Measurements from ENCODE around the gene M1AP. TPM values are rescaled to one million over a fixed set of nuclear protein-coding genes. Genes with fewer than 3 reads are reported as not detected.
"Not testable (repeated sequence)": the region's sequence is repeated elsewhere in the genome, so short reads cannot be mapped to it uniquely, and the experiment has no call there.

Gene M1AP
- total RNA-seq, 2 experiments from 2014 or later, result not detected

GRCh38 chr2:74646834-74647482, 1.2 kb downstream of the M1AP start:
- Mint-ChIP-seq H3K36me3 (ENCODE audit: low read depth) (no peaks in the 10 kb centered on the region), H3K4me3 (no peak overlapping the region), H3K4me1 (ENCODE audit: low read depth) (peaks cover 2% of the 10 kb centered on the region), H3K9me3 (ENCODE audit: insufficient read depth) (no peaks in the 10 kb centered on the region), H3K27me3 (ENCODE audit: low read depth) (peaks cover 32% of the 10 kb centered on the region), H3K27ac (no peak overlapping the region)
- ChIA-PET POLR2A (no interaction called here), CTCF (interaction anchor here (0.7 kb wide), 1 partner anchor 63 kb away, joined by 3 read pairs; no protein-coding TSS in a partner anchor)
- DNase-seq (no peak), ATAC-seq (no peak)

- Mint-ChIP-seq H3K27me3 (ENCODE audit: low read depth) (peaks cover 32% of the 10 kb centered on the region), H3K36me3 (ENCODE audit: low read depth) (no peaks in the 10 kb centered on the region), H3K27ac (no peak overlapping the region), H3K9me3 (ENCODE audit: insufficient read depth) (no peaks in the 10 kb centered on the region), H3K4me1 (ENCODE audit: low read depth) (peaks cover 2% of the 10 kb centered on the region), H3K4me3 (no peak overlapping the region)
- DNase-seq (no peak), ATAC-seq (no peak)
- ChIA-PET CTCF (interaction anchor here (0.7 to 1.3 kb wide), 2 partner anchors 60 to 62 kb away, joined by 3 read pairs; no protein-coding TSS in a partner anchor), POLR2A (no interaction called here)
These were observed 1.9 kb downstream of the M1AP start for GRCh38 chr2:74646201-74646600.

- ATAC-seq (no peak), DNase-seq (no peak)
- Mint-ChIP-seq H3K27ac (no peak overlapping the region), H3K4me3 (no peak overlapping the region), H3K36me3 (ENCODE audit: low read depth) (no peaks in the 10 kb centered on the region), H3K9me3 (ENCODE audit: insufficient read depth) (no peaks in the 10 kb centered on the region), H3K27me3 (ENCODE audit: low read depth) (peaks cover 24% of the 10 kb centered on the region), H3K4me1 (ENCODE audit: low read depth) (peaks cover 2% of the 10 kb centered on the region)
- POLR2A ChIA-PET, result no interaction called here
- CTCF ChIA-PET, result interaction anchor here (0.6 to 1.3 kb wide), 2 partner anchors 60 to 882 kb away, joined by 3 read pairs; no protein-coding TSS in a partner anchor
These were observed 2.8 kb downstream of the M1AP start for GRCh38 chr2:74645344-74645743.

GRCh38 chr2:74639550-74639949, 8.6 kb downstream of the M1AP start:
- ChIA-PET POLR2A (no interaction called here), CTCF (interaction anchor here (1.5 kb wide), 1 partner anchor 368 kb away, joined by 3 read pairs; no protein-coding TSS in a partner anchor)
- peaks cover 29% of the 10 kb centered on the region for H3K27me3 Mint-ChIP-seq (ENCODE audit: low read depth)
- H3K4me1 Mint-ChIP-seq (ENCODE audit: low read depth), result no peaks in the 10 kb centered on the region
- no peak overlapping the region for H3K27ac Mint-ChIP-seq
- H3K9me3 Mint-ChIP-seq (ENCODE audit: insufficient read depth), result no peaks in the 10 kb centered on the region
- no peak overlapping the region for H3K4me3 Mint-ChIP-seq
- ATAC-seq, result no peak
- DNase-seq, result no peak
- H3K36me3 Mint-ChIP-seq (ENCODE audit: low read depth), result no peaks in the 10 kb centered on the region

- no peaks in the 10 kb centered on the region for H3K9me3 Mint-ChIP-seq (ENCODE audit: insufficient read depth)
These were observed 15.2 kb downstream of the M1AP start for GRCh38 chr2:74632939-74633312.

GRCh38 chr2:74632209-74632938, 15.8 kb downstream of the M1AP start:
- H3K36me3 Mint-ChIP-seq (ENCODE audit: low read depth), result no peaks in the 10 kb centered on the region
- H3K9me3 Mint-ChIP-seq (ENCODE audit: insufficient read depth), result no peaks in the 10 kb centered on the region
- H3K27me3 Mint-ChIP-seq (ENCODE audit: low read depth), result peaks cover 32% of the 10 kb centered on the region
- no peaks in the 10 kb centered on the region for H3K4me1 Mint-ChIP-seq (ENCODE audit: low read depth)
- DNase-seq (no peak), ATAC-seq (no peak)
- no peak overlapping the region for H3K27ac Mint-ChIP-seq
- POLR2A ChIA-PET, result no interaction called here
- no peak overlapping the region for H3K4me3 Mint-ChIP-seq
- CTCF ChIA-PET, result interaction anchor here (0.7 kb wide), 1 partner anchor 1659 kb away, joined by 3 read pairs; no protein-coding TSS in a partner anchor

More at GRCh38 chr2:74632939-74633312, 15.2 kb downstream of the M1AP start:
- Mint-ChIP-seq H3K4me3 (no peak overlapping the region), H3K27ac (no peak overlapping the region), H3K4me1 (ENCODE audit: low read depth) (no peaks in the 10 kb centered on the region), H3K36me3 (ENCODE audit: low read depth) (no peaks in the 10 kb centered on the region), H3K27me3 (ENCODE audit: low read depth) (peaks cover 32% of the 10 kb centered on the region)
- no peak for ATAC-seq
- POLR2A ChIA-PET, result no interaction called here
- CTCF ChIA-PET, result no interaction called here
- no peak for DNase-seq

GRCh38 chr2:74630454-74630853, 17.7 kb downstream of the M1AP start:
- H3K27ac Mint-ChIP-seq; H3K36me3 Mint-ChIP-seq (ENCODE audit: low read depth); H3K4me3 Mint-ChIP-seq; POLR2A ChIA-PET; DNase-seq; CTCF ChIA-PET; H3K4me1 Mint-ChIP-seq (ENCODE audit: low read depth); ATAC-seq; H3K9me3 Mint-ChIP-seq (ENCODE audit: insufficient read depth): not testable (repeated sequence)
- peaks cover 19% of the 10 kb centered on the region for H3K27me3 Mint-ChIP-seq (ENCODE audit: low read depth)

- H3K4me1 Mint-ChIP-seq (ENCODE audit: low read depth), result no peaks in the 10 kb centered on the region
- ATAC-seq, result no peak
- H3K9me3 Mint-ChIP-seq (ENCODE audit: insufficient read depth), result no peaks in the 10 kb centered on the region
- no peak overlapping the region for H3K27ac Mint-ChIP-seq
- no peak overlapping the region for H3K4me3 Mint-ChIP-seq
- peaks cover 15% of the 10 kb centered on the region for H3K27me3 Mint-ChIP-seq (ENCODE audit: low read depth)
- ChIA-PET CTCF (no interaction called here), POLR2A (no interaction called here)
- H3K36me3 Mint-ChIP-seq (ENCODE audit: low read depth), result no peaks in the 10 kb centered on the region
- DNase-seq, result no peak
These were observed 19.5 kb downstream of the M1AP start for GRCh38 chr2:74628538-74629105.

- Mint-ChIP-seq H3K4me1 (ENCODE audit: low read depth) (no peaks in the 10 kb centered on the region), H3K27me3 (ENCODE audit: low read depth) (peaks cover 12% of the 10 kb centered on the region), H3K36me3 (ENCODE audit: low read depth) (no peaks in the 10 kb centered on the region), H3K27ac (no peak overlapping the region), H3K9me3 (ENCODE audit: insufficient read depth) (no peaks in the 10 kb centered on the region), H3K4me3 (no peak overlapping the region)
- ChIA-PET CTCF (no interaction called here), POLR2A (no interaction called here)
- DNase-seq, result no peak
- no peak for ATAC-seq
These were observed 22.3 kb downstream of the M1AP start for GRCh38 chr2:74625658-74626425.

GRCh38 chr2:74620671-74621070, 27.5 kb downstream of the M1AP start:
- H3K4me3 Mint-ChIP-seq, result no peak overlapping the region

GRCh38 chr2:74619651-74620297, 28.4 kb downstream of the M1AP start:
- DNase-seq (no peak), ATAC-seq (no peak)
- Mint-ChIP-seq H3K27ac (no peak overlapping the region), H3K9me3 (ENCODE audit: insufficient read depth) (no peaks in the 10 kb centered on the region), H3K4me1 (ENCODE audit: low read depth) (peaks cover 12% of the 10 kb centered on the region), H3K4me3 (no peak overlapping the region), H3K27me3 (ENCODE audit: low read depth) (peaks cover 24% of the 10 kb centered on the region), H3K36me3 (ENCODE audit: low read depth) (peaks cover 1% of the 10 kb centered on the region)
- CTCF ChIA-PET, result interaction anchor here (1.1 kb wide), 1 partner anchor 10 kb away, joined by 3 read pairs; no protein-coding TSS in a partner anchor
- POLR2A ChIA-PET, result no interaction called here

More at GRCh38 chr2:74620671-74621070, 27.5 kb downstream of the M1AP start:
- Mint-ChIP-seq H3K36me3 (ENCODE audit: low read depth) (peaks cover 1% of the 10 kb centered on the region), H3K27ac (no peak overlapping the region), H3K4me1 (ENCODE audit: low read depth) (peaks cover 12% of the 10 kb centered on the region), H3K9me3 (ENCODE audit: insufficient read depth) (no peaks in the 10 kb centered on the region), H3K27me3 (ENCODE audit: low read depth) (peaks cover 18% of the 10 kb centered on the region)
- no peak for DNase-seq
- ChIA-PET CTCF (no interaction called here), POLR2A (no interaction called here)
- ATAC-seq, result no peak
